ENCODE results near the gene CDYL. TPM values are rescaled to one million over a fixed set of nuclear protein-coding genes. Genes with fewer than 3 reads are reported as not detected.
A peak's percentile ranks its signal among the peaks of the same experiment; 100 is the strongest.

Gene CDYL
- total and polyA plus RNA-seq, 8 donors: 3.4 to 15.3 (median 10.2) TPM

DNA sequence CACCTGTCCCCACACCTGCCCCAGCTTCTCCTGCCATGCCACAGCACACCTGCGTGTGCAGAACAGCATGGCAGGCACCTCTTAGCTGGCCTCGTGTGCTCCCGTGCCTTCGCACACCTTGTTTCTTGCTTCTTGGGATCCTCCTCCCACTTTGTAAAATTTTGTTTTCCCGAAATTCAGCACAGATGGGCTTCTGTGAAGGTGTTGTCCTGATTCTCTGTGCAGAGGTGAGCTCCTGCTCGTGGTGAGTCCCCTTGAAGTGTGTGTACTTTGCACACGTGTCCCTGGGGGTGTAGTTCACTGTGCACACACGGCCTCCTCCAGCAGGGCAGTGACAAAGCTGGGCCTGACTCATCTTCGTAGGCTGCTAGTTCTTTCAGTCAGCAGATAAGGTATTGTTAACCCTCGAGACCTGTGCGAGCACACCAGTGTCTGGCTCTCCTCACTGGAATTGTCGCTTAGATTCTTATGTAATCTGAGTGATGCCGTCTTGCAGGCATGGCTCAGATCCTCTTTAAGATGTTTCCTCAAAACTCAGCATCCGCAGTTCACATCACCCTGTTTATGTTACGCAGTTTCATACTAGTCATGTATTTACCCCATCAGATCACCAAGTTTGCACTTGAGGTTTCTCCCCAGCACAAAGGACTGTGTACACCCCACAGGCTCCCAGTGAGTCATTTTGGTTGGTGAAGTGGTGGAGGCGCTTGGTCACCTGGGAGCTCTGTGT lies 77.7 kb downstream of the CDYL start:
- Histone ChIP-seq H3K27me3 (no peaks in the 10 kb centered on the region), H3K4me3 (no peak overlapping the region), H3K27ac (no peak overlapping the region), H3K9me3 (no peaks in the 10 kb centered on the region), H3K4me1 (peaks cover 0 to 5% (median 0%) of the 10 kb centered on the region in 3 donors), H3K36me3 (no peaks in the 10 kb centered on the region)
- FAIRE-seq: no peak
- WGBS, 2 donors: 87 to 91% methylated on average over 16 of the region's 16 CpGs
- DNase-seq: no peak
- peak in 1 of 4 donors; percentile 38 for ATAC-seq
- intact Hi-C loops (cut with DNase I): no loop called here
- TF ChIP-seq, protein P1, sequence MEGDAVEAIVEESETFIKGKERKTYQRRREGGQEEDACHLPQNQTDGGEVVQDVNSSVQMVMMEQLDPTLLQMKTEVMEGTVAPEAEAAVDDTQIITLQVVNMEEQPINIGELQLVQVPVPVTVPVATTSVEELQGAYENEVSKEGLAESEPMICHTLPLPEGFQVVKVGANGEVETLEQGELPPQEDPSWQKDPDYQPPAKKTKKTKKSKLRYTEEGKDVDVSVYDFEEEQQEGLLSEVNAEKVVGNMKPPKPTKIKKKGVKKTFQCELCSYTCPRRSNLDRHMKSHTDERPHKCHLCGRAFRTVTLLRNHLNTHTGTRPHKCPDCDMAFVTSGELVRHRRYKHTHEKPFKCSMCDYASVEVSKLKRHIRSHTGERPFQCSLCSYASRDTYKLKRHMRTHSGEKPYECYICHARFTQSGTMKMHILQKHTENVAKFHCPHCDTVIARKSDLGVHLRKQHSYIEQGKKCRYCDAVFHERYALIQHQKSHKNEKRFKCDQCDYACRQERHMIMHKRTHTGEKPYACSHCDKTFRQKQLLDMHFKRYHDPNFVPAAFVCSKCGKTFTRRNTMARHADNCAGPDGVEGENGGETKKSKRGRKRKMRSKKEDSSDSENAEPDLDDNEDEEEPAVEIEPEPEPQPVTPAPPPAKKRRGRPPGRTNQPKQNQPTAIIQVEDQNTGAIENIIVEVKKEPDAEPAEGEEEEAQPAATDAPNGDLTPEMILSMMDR (IDR thresholded peaks at IDR 0.05): no peak

DNA sequence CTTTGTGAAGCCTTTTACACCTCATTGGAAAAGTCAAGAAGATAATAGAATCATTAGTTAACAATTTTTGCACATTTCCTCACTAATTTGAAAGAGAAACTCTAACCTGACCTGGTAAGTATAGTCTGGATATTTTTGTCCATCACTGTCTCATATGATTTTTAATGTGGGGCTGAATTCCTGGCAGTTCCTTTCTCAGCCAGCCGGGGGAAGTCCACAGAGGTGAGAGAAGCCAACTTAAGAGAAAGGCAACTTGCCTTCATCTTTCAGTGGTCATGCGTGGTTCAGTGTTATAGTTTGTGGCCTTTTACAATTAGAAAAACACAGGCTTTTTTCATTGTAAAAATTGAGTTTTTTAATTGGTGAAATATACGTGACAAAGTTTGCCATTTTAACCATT lies 80.6 kb downstream of the CDYL start:
- 92 to 94% methylated on average over 3 of the region's 3 CpGs for WGBS, 2 donors
- intact Hi-C loops (cut with DNase I): no loop called here
- H3K27ac ChIP-seq: no peak overlapping the region
- H3K9me3 ChIP-seq: no peaks in the 10 kb centered on the region
- no peak for DNase-seq
- no peak for ATAC-seq
- H3K36me3 ChIP-seq: no peaks in the 10 kb centered on the region
- H3K4me1 ChIP-seq: no peaks in the 10 kb centered on the region
- TF ChIP-seq, protein P1 (IDR thresholded peaks at IDR 0.05): no peak
- FAIRE-seq: no peak
- H3K27me3 ChIP-seq: no peaks in the 10 kb centered on the region
- H3K4me3 ChIP-seq: no peak overlapping the region

DNA sequence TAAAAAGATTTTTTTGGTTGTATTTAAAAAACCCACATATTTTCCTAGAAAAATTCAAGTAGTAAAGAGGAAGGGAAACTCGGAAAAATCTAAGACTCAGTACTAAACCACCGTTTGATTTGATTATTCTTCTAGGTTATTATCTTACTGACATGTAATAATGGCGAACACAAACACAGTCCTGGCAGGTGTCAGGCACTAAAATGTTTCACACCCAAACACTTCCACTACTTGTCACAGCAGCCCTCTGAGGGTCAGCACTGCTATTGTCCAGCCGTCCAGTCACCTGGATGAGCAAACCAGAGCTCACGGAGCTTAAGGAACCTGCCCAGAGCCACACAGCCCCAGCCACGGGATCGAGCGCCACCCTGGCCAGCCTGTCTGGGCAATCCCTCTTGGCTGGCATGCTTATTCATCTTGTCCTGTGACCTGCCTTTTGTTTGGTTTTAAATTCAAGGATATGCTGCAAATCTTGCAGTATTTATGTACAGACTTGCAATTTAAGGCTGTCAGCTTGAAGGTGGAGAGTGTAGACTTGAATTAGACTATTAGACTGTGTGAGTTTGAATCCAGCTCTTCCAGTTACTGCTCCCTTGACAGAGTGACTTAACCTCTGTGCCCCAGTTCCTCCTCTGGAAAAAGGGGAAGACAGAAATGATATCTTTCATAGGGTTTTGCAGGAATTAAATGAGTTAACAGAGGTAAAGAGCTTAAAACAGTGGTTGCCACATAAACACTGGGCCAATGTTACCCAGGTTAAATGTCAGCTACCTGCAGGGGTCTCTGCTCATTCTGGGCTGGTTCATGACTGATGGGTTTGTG lies 82.2 kb downstream of the CDYL start:
- Histone ChIP-seq H3K4me3 (no peak overlapping the region), H3K36me3 (no peaks in the 10 kb centered on the region), H3K27ac (no peak overlapping the region), H3K27me3 (no peaks in the 10 kb centered on the region), H3K4me1 (no peaks in the 10 kb centered on the region), H3K9me3 (no peaks in the 10 kb centered on the region)
- intact Hi-C loops (cut with DNase I): no loop called here
- DNase-seq (no peak), FAIRE-seq (no peak), ATAC-seq (peak in 3 of 4 donors; percentile 53 to 78 (median 75))
- WGBS, 2 donors: 40 to 44% methylated on average over 8 of the region's 8 CpGs
- TF ChIP-seq, protein P1 (IDR thresholded peaks at IDR 0.05): no peak

DNA sequence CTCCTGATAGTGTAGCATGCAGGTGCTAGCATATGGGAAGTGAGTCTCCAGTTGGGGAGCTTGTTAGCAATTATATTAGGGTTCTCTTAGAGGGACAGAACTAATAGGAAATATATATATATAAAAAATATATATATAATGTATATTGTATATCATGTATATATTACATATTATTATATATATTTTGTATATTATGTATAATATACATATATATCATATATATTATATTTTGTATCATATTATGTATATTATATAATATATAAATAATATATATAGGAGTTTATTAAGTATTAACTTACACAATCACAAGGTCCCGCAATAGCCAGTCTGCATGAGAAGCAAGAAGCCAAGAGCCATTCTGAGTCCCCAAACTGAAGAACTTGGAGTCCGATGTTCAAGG lies 84.2 kb downstream of the CDYL start:
- Histone ChIP-seq H3K27me3 (no peaks in the 10 kb centered on the region), H3K4me1 (no peaks in the 10 kb centered on the region), H3K9me3 (no peaks in the 10 kb centered on the region), H3K4me3 (no peak overlapping the region), H3K36me3 (no peaks in the 10 kb centered on the region), H3K27ac (no peak overlapping the region)
- ATAC-seq (no peak), DNase-seq (no peak), FAIRE-seq (no peak)
- TF ChIP-seq, protein P1 (IDR thresholded peaks at IDR 0.05): no peak
- WGBS, 2 donors: 97 to 100% methylated on average over 2 of the region's 2 CpGs
- intact Hi-C loops (cut with DNase I): no loop called here

DNA sequence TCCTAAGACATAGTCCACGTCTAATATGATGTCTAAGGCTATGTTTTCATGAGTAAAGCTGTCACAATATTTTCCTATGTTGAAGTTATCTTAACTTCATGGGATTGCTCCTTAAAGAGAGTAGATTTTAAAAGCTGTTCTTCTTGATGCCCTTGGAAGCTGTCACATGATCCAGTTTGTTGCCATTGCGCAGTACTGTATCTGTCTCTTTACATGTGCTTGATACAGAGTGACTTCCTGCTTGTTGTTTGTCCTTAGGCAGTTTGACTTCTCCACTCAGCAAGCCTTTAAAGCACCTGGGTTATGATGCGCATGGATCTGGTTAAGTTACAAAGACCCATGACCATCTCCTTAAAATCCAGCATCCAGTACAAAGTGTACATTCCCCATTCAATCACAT lies 85.4 kb downstream of the CDYL start:
- no peak overlapping the region for H3K4me3 ChIP-seq
- FAIRE-seq (no peak), DNase-seq (no peak), ATAC-seq (no peak)
- no peaks in the 10 kb centered on the region for H3K4me1 ChIP-seq
- TF ChIP-seq, protein P1 (IDR thresholded peaks at IDR 0.05): no peak
- no peak overlapping the region for H3K27ac ChIP-seq
- WGBS, 2 donors: 94 to 95% methylated on average over 3 of the region's 3 CpGs
- H3K9me3 ChIP-seq: no peaks in the 10 kb centered on the region
- no peaks in the 10 kb centered on the region for H3K36me3 ChIP-seq
- no peaks in the 10 kb centered on the region for H3K27me3 ChIP-seq
- intact Hi-C loops (cut with DNase I): no loop called here
